Activated CD4-positive, alpha-beta T cell treated with anti-CD3 and anti-CD28 coated beads for 36 hours (primary cell): ENCODE measurements around the gene AKT1S1. TPM values are rescaled to one million over a fixed set of nuclear protein-coding genes. Genes with fewer than 3 reads are reported as not detected.

Experiments
- ATAC-seq: fragments of 200-7000 bp; cut with Tn5 transposase; one replicate; pipeline ENCODE4 v1.10.0; 2021; ENCODE audit warnings: mild to moderate bottlenecking, moderate library complexity
- CTCF ChIA-PET: fragments of 350-600 bp; sonication (Branson Sonifier 250); formaldehyde crosslinking; loops from one replicate; lab custom pipeline; 2021; ENCODE audit warnings: antibody characterized with exemption; lab: Charles Lee
- POLR2A ChIA-PET: fragments of 350-600 bp; sonication (Branson Sonifier 250); formaldehyde crosslinking; loops from one replicate; lab custom pipeline; 2021; ENCODE audit warnings: antibody characterized with exemption, inconsistent platforms; lab: Charles Lee
- DNase-seq: peaks from one replicate; pipeline ENCODE4 v3.0.0-alpha.2; 2020
- H3K27ac Mint-ChIP-seq: one replicate; pipeline ENCODE4 v1.8.0; 2021; ENCODE audit warnings: mixed read lengths
- H3K27me3 Mint-ChIP-seq: one replicate; pipeline ENCODE4 v1.8.0; 2021; ENCODE audit warnings: mixed read lengths
- H3K36me3 Mint-ChIP-seq: one replicate; pipeline ENCODE4 v1.8.0; 2021; ENCODE audit warnings: low read depth, mixed read lengths
- H3K4me1 Mint-ChIP-seq: one replicate; pipeline ENCODE4 v1.8.0; 2021; ENCODE audit warnings: mixed read lengths
- H3K4me3 Mint-ChIP-seq: one replicate; pipeline ENCODE4 v1.8.0; 2021; ENCODE audit warnings: mild to moderate bottlenecking, moderate library complexity, mixed read lengths
- H3K9me3 Mint-ChIP-seq: one replicate; pipeline ENCODE4 v1.8.0; 2021; ENCODE audit warnings: low read depth, mixed read lengths
- intact Hi-C, 2 experiments: fragments of 100-400 bp; cut with DNase I in 1 of 2; cut with micrococcal nuclease in 1 of 2; formaldehyde crosslinking; loops; one replicate each; pipeline versions ENCODE4 v1.14.2 to v1.15.1; 2022 to 2024; cut with DNase I, micrococcal nuclease
- total RNA-seq, 2 experiments: library from RNA; stranded (reverse); gene quantifications; one replicate each; pipeline ENCODE4 v1.2.3, GENCODE V29; 2021

Gene AKT1S1
- total RNA-seq, 2 experiments from 2014 or later: 16.1 to 20.3 TPM

- CTCF ChIA-PET: no interaction called here
- intact Hi-C loops: no loop called here
- no peaks in the 10 kb centered on the region for H3K9me3 Mint-ChIP-seq
- no peak overlapping the region for H3K4me3 Mint-ChIP-seq
- POLR2A ChIA-PET: no interaction called here
- no peaks in the 10 kb centered on the region for H3K4me1 Mint-ChIP-seq
- H3K27ac Mint-ChIP-seq: no peak overlapping the region
- H3K36me3 Mint-ChIP-seq: peaks cover 23% of the 10 kb centered on the region
- H3K27me3 Mint-ChIP-seq: no peaks in the 10 kb centered on the region
- DNase-seq (no peak), ATAC-seq (no peak)
Measured at GRCh38 chr19:49839713-49840112, 37.4 kb downstream of the AKT1S1 start.

DNA sequence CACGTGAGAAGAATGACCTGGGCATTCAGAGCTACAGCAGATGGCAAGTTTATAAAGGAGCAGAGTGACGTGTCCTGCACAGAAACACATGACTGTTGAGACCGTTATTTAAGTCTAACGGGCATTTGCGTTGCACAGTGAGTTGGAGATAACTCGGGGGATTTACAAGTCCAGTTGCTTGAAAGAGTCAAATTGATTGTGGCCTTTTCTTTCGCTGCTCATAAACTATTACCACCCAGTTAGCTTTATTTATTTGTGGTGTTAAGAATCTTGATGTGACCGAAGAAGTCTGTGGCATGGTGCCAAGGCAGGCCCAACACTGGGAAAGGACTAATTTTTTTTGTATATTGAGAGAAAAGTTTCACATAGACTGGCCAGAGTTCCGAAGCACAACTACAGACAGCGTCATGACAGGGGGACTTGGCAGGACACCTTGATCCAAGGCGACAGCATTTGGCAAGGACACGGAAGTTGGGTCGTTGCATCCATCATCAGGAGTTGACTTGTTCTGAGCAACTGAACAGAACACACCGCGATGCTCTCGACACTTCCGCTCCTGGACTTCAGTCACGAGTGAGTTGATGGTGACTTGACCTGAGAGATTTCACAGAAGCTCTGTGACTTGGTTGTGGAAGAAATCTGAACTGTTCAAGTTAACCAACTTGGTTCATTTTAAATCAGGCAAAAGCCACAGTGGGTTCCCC lies 38.1 kb downstream of the AKT1S1 start:
- Mint-ChIP-seq H3K27me3 (no peaks in the 10 kb centered on the region), H3K36me3 (peaks cover 24% of the 10 kb centered on the region), H3K4me3 (no peak overlapping the region), H3K27ac (no peak overlapping the region), H3K4me1 (no peaks in the 10 kb centered on the region), H3K9me3 (no peaks in the 10 kb centered on the region)
- intact Hi-C loops: no loop called here
- ATAC-seq (no peak), DNase-seq (no peak)
- POLR2A ChIA-PET: no interaction called here
- CTCF ChIA-PET: no interaction called here

DNA sequence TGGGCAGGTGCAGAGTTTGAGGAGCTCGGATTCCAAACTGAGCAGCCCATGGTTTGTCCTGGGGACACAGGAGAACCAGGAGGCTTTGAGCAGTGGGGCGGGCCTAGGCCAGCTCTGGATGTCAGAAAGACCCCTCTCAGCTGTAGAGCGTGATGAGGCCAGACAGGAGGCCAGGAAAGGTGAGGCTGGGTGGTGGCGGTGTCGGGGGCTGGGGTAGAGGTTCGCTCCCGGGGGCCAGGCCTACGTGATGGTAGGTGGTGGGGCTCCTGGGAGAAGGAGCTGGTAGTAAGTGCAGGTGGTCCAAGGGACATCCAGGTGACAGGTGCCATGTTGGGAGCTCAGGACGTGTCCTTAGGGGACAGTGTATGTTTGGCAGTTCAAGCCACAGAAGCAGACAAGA lies 39.7 kb downstream of the AKT1S1 start:
- intact Hi-C loops: no loop called here
- CTCF ChIA-PET: no interaction called here
- POLR2A ChIA-PET: interaction anchor here (1.1 kb wide), 1 partner anchor 13 kb away, joined by 4 read pairs; the partner anchor contains the start of gene PTOV1
- Mint-ChIP-seq H3K4me1 (no peaks in the 10 kb centered on the region), H3K9me3 (no peaks in the 10 kb centered on the region), H3K4me3 (no peak overlapping the region), H3K36me3 (peaks cover 29% of the 10 kb centered on the region), H3K27ac (no peak overlapping the region), H3K27me3 (no peaks in the 10 kb centered on the region)
- DNase-seq (no peak), ATAC-seq (no peak)

DNA sequence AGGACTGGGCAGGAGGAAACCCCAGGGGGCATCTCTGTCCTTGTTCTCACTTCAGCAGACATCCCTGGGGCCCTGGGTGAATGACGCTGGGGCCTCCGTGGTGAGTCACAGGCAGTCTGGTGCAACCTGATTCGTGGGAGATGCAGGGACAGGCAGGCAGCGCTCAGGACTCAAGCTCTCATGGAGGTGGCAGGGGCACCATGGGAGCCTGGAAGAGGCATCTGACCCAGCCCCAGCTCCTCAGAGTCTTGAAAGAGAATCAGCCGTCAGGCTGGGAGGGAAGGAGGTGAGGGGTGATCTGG lies 40.2 kb downstream of the AKT1S1 start:
- CTCF ChIA-PET: no interaction called here
- no peaks in the 10 kb centered on the region for H3K4me1 Mint-ChIP-seq
- DNase-seq (no peak), ATAC-seq (no peak)
- peaks cover 32% of the 10 kb centered on the region for H3K36me3 Mint-ChIP-seq
- no peak overlapping the region for H3K27ac Mint-ChIP-seq
- H3K4me3 Mint-ChIP-seq: no peak overlapping the region
- H3K9me3 Mint-ChIP-seq: no peaks in the 10 kb centered on the region
- H3K27me3 Mint-ChIP-seq: no peaks in the 10 kb centered on the region
- POLR2A ChIA-PET: interaction anchor here (1.1 kb wide), 1 partner anchor 14 kb away, joined by 4 read pairs; the partner anchor contains the start of gene PTOV1
- intact Hi-C loops: no loop called here

- CTCF ChIA-PET: no interaction called here
- intact Hi-C loops: no loop called here
- Mint-ChIP-seq H3K27ac (no peak overlapping the region), H3K4me3 (no peak overlapping the region), H3K9me3 (no peaks in the 10 kb centered on the region), H3K4me1 (no peaks in the 10 kb centered on the region), H3K36me3 (peaks cover 36% of the 10 kb centered on the region), H3K27me3 (no peaks in the 10 kb centered on the region)
- no peak for ATAC-seq
- no peak for DNase-seq
- POLR2A ChIA-PET: no interaction called here
Measured at GRCh38 chr19:49836176-49837008, 40.8 kb downstream of the AKT1S1 start.

DNA sequence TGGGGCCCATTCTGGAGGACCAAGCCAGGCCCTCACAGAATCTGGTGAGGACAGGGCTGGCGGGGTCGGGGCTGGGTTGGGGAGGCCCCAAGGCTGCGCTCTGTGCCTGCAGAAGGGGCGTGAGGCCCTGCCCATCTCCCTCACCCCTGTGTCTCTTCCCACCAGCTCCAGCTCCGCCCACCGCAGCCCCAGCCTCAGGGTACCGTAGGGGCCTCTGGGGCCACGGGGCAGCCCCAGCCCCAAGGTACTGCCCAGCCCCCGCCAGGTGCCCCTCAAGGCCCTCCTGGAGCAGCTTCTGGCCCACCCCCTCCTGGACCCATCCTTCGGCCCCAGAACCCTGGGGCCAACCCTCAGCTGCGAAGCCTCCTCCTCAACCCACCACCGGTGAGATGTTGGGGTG lies 41.6 kb downstream of the AKT1S1 start:
- DNase-seq: no peak
- Mint-ChIP-seq H3K4me3 (no peak overlapping the region), H3K27me3 (no peaks in the 10 kb centered on the region), H3K27ac (no peak overlapping the region), H3K9me3 (no peaks in the 10 kb centered on the region), H3K4me1 (no peaks in the 10 kb centered on the region), H3K36me3 (peaks cover 37% of the 10 kb centered on the region)
- CTCF ChIA-PET: no interaction called here
- intact Hi-C loops: no loop called here
- POLR2A ChIA-PET: no interaction called here
- ATAC-seq: no peak

DNA sequence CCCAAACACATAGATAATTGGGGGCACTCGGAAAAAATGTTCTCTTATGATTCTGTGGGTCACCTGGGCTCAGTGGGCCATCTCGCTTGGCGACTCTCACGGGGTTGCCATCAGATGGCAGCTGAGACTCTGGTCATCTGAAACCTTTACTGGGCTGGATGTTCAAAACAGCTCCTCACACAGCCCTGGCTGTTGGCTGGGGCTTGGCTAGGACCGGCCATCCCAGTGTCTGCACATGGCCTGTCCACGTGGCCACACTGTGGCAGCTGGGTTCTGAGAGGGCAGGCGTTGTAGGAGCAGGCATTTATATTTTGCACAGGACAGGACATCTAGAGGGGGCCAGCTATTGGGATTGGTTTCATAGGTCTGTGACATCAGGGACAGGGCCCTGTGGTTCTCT lies 43.6 kb downstream of the AKT1S1 start:
- Mint-ChIP-seq H3K9me3 (no peaks in the 10 kb centered on the region), H3K4me1 (no peaks in the 10 kb centered on the region), H3K27ac (no peak overlapping the region), H3K4me3 (no peak overlapping the region), H3K36me3 (peaks cover 31% of the 10 kb centered on the region), H3K27me3 (no peaks in the 10 kb centered on the region)
- POLR2A ChIA-PET: no interaction called here
- ATAC-seq: no peak
- CTCF ChIA-PET: no interaction called here
- DNase-seq: no peak
- intact Hi-C loops: no loop called here

- intact Hi-C loops: no loop called here
- Mint-ChIP-seq H3K4me3 (no peak overlapping the region), H3K4me1 (no peaks in the 10 kb centered on the region), H3K9me3 (no peaks in the 10 kb centered on the region), H3K27me3 (no peaks in the 10 kb centered on the region), H3K27ac (no peak overlapping the region), H3K36me3 (peaks cover 26% of the 10 kb centered on the region)
- ATAC-seq (no peak), DNase-seq (no peak)
- CTCF ChIA-PET: no interaction called here
- POLR2A ChIA-PET: no interaction called here
Measured at GRCh38 chr19:49832556-49832955, 44.6 kb downstream of the AKT1S1 start.

DNA sequence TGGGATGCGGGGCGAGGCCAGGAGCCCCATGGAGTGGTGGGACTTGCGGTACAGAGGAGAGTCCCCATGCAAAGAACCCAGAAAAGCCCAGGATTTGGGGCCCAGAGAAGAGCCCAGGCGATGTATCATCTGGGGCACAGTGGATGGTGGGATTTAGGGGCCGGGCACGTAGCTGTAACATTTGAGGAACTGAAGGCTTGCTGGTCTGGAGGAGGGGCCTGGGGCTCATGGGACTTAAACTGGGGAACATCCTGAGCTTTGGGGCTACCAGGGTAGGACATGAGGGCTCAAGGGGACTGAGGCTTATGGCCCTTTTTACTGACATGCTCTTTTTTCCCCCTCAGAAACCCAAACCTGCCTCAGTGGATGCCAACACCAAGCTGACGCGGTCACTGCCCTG lies 45.6 kb downstream of the AKT1S1 start:
- CTCF ChIA-PET: interaction anchor here (0.6 kb wide), 1 partner anchor 1119 kb away, joined by 3 read pairs; no protein-coding TSS in a partner anchor
- Mint-ChIP-seq H3K27ac (no peak overlapping the region), H3K9me3 (no peaks in the 10 kb centered on the region), H3K36me3 (peaks cover 21% of the 10 kb centered on the region), H3K4me3 (no peak overlapping the region), H3K4me1 (no peaks in the 10 kb centered on the region), H3K27me3 (no peaks in the 10 kb centered on the region)
- no peak for ATAC-seq
- POLR2A ChIA-PET: no interaction called here
- intact Hi-C loops: no loop called here
- no peak for DNase-seq

DNA sequence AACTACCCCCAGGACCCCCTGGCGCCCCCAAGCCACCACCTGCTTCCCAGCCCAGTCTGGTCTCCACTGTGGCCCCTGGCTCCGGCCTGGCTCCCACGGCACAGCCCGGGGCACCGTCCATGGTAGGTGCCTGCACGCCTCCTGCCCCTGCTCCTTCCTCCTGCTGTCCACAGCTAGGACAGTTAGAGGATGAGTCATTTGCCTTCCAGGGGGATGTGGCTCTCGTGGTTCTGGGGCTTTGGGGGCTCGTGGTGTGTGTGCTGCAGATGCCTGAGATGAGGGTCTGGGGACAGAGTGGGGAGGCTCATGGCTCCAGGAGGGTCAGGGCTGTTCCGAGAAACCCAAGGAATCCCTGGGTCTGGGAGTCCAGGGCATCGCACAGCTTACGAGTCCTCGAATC lies 46.4 kb downstream of the AKT1S1 start:
- no peaks in the 10 kb centered on the region for H3K9me3 Mint-ChIP-seq
- peaks cover 21% of the 10 kb centered on the region for H3K36me3 Mint-ChIP-seq
- ATAC-seq (no peak), DNase-seq (no peak)
- H3K4me1 Mint-ChIP-seq: no peaks in the 10 kb centered on the region
- H3K27me3 Mint-ChIP-seq: no peaks in the 10 kb centered on the region
- H3K27ac Mint-ChIP-seq: no peak overlapping the region
- POLR2A ChIA-PET: no interaction called here
- CTCF ChIA-PET: interaction anchor here (0.6 kb wide), 1 partner anchor 312 kb away, joined by 4 read pairs; no protein-coding TSS in a partner anchor
- H3K4me3 Mint-ChIP-seq: no peak overlapping the region
- intact Hi-C loops: no loop called here

DNA sequence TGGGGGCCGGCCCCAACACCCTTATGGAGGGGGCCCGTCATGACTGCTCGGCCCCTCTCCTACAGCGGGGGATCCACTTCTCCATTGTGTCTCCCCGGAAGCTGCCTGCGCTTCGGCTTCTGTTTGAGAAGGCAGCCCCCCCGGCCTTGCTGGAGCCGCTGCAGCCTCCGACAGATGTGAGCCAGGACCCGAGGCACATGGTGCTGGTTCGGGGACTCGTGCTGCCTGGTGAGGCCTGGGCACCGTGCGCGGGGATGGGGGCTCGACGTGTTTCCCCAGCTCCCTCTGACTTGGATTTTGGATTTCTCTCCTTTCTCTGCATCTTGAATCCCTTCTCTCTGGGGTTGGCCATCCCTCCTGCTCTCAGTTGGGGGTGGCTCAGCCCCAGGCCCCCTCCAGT lies 47.4 kb downstream of the AKT1S1 start:
- ChIA-PET POLR2A (no interaction called here), CTCF (interaction anchor here (0.6 kb wide), 1 partner anchor 184 kb away, joined by 3 read pairs; no protein-coding TSS in a partner anchor)
- intact Hi-C loops: no loop called here
- H3K9me3 Mint-ChIP-seq: no peaks in the 10 kb centered on the region
- no peaks in the 10 kb centered on the region for H3K4me1 Mint-ChIP-seq
- H3K27me3 Mint-ChIP-seq: no peaks in the 10 kb centered on the region
- H3K4me3 Mint-ChIP-seq: no peak overlapping the region
- DNase-seq (no peak), ATAC-seq (no peak)
- H3K27ac Mint-ChIP-seq: no peak overlapping the region
- H3K36me3 Mint-ChIP-seq: peaks cover 14% of the 10 kb centered on the region

DNA sequence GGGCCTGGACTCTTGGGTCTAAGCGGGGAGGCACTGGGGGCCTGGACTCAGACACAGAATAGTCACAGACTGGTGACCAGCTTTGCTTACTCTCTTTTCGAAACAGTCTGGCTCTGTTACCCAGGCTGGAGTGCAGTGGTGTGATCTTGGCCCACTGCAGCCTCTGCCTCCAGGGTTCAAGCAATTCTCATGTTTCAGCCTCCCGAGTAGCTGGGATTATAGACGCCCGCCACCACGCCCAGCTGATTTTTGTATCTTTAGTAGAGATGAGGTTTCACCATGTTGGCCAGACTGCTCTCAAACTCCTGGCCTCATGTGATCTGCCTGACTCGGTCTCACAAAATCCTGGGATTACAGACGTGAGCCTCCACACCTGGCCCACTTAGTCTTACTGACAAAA lies 48.0 kb downstream of the AKT1S1 start:
- ATAC-seq (no peak), DNase-seq (no peak)
- intact Hi-C loops: no loop called here
- ChIA-PET CTCF (interaction anchor here (0.6 kb wide), 1 partner anchor 184 kb away, joined by 3 read pairs; no protein-coding TSS in a partner anchor), POLR2A (no interaction called here)
- H3K36me3 Mint-ChIP-seq: peaks cover 13% of the 10 kb centered on the region
- no peaks in the 10 kb centered on the region for H3K9me3 Mint-ChIP-seq
- H3K4me1 Mint-ChIP-seq: no peaks in the 10 kb centered on the region
- no peaks in the 10 kb centered on the region for H3K27me3 Mint-ChIP-seq
- no peak overlapping the region for H3K27ac Mint-ChIP-seq
- H3K4me3 Mint-ChIP-seq: no peak overlapping the region
